Type B pancreatic cell (in vitro differentiated cells): Measurements from ENCODE around the gene STEAP3. TPM values are rescaled to one million over a fixed set of nuclear protein-coding genes. Genes with fewer than 3 reads are reported as not detected.

Experiments
- DNase-seq: peaks from one replicate; pipeline ENCODE4 v3.0.0; 2021; ENCODE audit warnings: mixed read lengths; ENCODE audit not compliant: unreplicated experiment; ENCODE audit errors: extremely low spot score
- H3K27ac Mint-ChIP-seq: 2 replicates; pipeline ENCODE4 v1.8.0; 2021; ENCODE audit warnings: mild to moderate bottlenecking, mixed read lengths
- H3K27me3 Mint-ChIP-seq: 2 replicates; pipeline ENCODE4 v1.8.0; 2021; ENCODE audit warnings: mixed read lengths
- H3K36me3 Mint-ChIP-seq: 2 replicates; pipeline ENCODE4 v1.8.0; 2021; ENCODE audit warnings: mixed read lengths
- H3K4me1 Mint-ChIP-seq: one replicate; pipeline ENCODE4 v1.8.0; 2021; ENCODE audit warnings: mixed read lengths; ENCODE audit not compliant: unreplicated experiment
- H3K4me3 Mint-ChIP-seq: 2 replicates; pipeline ENCODE4 v1.8.0; 2021; ENCODE audit warnings: mild to moderate bottlenecking, mixed read lengths
- H3K9me3 Mint-ChIP-seq: 2 replicates; pipeline ENCODE4 v1.8.0; 2021; ENCODE audit warnings: mixed read lengths
- CTCF ChIP-seq: fragments of 200-600 bp; sonication (generic); conservative IDR thresholded peaks from 2 replicates; pipeline ENCODE4 v1.5.0; 2021; ENCODE audit warnings: antibody characterized with exemption, mild to moderate bottlenecking
- total RNA-seq: library from RNA; stranded (reverse); gene quantifications from 2 replicates; pipeline ENCODE4 v1.2.1, GENCODE V29; 2021; ENCODE audit warnings: low replicate concordance

Gene STEAP3
- total RNA-seq, 1 donor from 2014 or later: 19.0 TPM

GRCh38 chr2:119290859-119291587 is 67.4 kb downstream of the STEAP3 start:
- Mint-ChIP-seq H3K9me3 (no peaks in the 10 kb centered on the region), H3K27ac (no peak overlapping the region), H3K4me1 (peaks cover 14% of the 10 kb centered on the region), H3K4me3 (peak overlapping the region; percentile 49), H3K36me3 (no peaks in the 10 kb centered on the region), H3K27me3 (no peaks in the 10 kb centered on the region)
- peak; percentile 96 for TF ChIP-seq CTCF
- peak; percentile 82 for DNase-seq

- no peaks in the 10 kb centered on the region for H3K9me3 Mint-ChIP-seq
- no peak for TF ChIP-seq CTCF
- DNase-seq: no peak
Observed at GRCh38 chr2:119291588-119292167, 68.0 kb downstream of the STEAP3 start.

GRCh38 chr2:119292226-119292625 is 68.6 kb downstream of the STEAP3 start:
- TF ChIP-seq CTCF: peak; percentile 66
- H3K27ac Mint-ChIP-seq: peak overlapping the region; percentile 26
- no peaks in the 10 kb centered on the region for H3K27me3 Mint-ChIP-seq
- no peaks in the 10 kb centered on the region for H3K36me3 Mint-ChIP-seq
- no peaks in the 10 kb centered on the region for H3K9me3 Mint-ChIP-seq
- no peak for DNase-seq
- H3K4me3 Mint-ChIP-seq: no peak overlapping the region
- H3K4me1 Mint-ChIP-seq: peaks cover 14% of the 10 kb centered on the region

More at GRCh38 chr2:119291588-119292167, 68.0 kb downstream of the STEAP3 start:
- Mint-ChIP-seq H3K4me3 (no peak overlapping the region), H3K36me3 (no peaks in the 10 kb centered on the region), H3K27ac (peak overlapping the region; percentile 26), H3K4me1 (peaks cover 14% of the 10 kb centered on the region), H3K27me3 (no peaks in the 10 kb centered on the region)

GRCh38 chr2:119293254-119293653 is 69.6 kb downstream of the STEAP3 start:
- H3K27ac Mint-ChIP-seq: no peak overlapping the region
- H3K36me3 Mint-ChIP-seq: no peaks in the 10 kb centered on the region
- no peak for TF ChIP-seq CTCF
- no peaks in the 10 kb centered on the region for H3K27me3 Mint-ChIP-seq
- H3K4me3 Mint-ChIP-seq: no peak overlapping the region
- peaks cover 14% of the 10 kb centered on the region for H3K4me1 Mint-ChIP-seq
- no peaks in the 10 kb centered on the region for H3K9me3 Mint-ChIP-seq
- no peak for DNase-seq

- no peaks in the 10 kb centered on the region for H3K27me3 Mint-ChIP-seq
- H3K9me3 Mint-ChIP-seq: no peaks in the 10 kb centered on the region
- no peak overlapping the region for H3K27ac Mint-ChIP-seq
- peaks cover 14% of the 10 kb centered on the region for H3K4me1 Mint-ChIP-seq
- H3K4me3 Mint-ChIP-seq: no peak overlapping the region
- DNase-seq: no peak
- H3K36me3 Mint-ChIP-seq: no peaks in the 10 kb centered on the region
- TF ChIP-seq CTCF: no peak
Observed at GRCh38 chr2:119293900-119294299, 70.3 kb downstream of the STEAP3 start.
